Measurements from ENCODE around the gene GNAI1. TPM values are rescaled to one million over a fixed set of nuclear protein-coding genes. Genes with fewer than 3 reads are reported as not detected.

GNAI1 gene
- total RNA-seq, 2 experiments from 2014 or later = 1.1 TPM; not detected in 1

DNA sequence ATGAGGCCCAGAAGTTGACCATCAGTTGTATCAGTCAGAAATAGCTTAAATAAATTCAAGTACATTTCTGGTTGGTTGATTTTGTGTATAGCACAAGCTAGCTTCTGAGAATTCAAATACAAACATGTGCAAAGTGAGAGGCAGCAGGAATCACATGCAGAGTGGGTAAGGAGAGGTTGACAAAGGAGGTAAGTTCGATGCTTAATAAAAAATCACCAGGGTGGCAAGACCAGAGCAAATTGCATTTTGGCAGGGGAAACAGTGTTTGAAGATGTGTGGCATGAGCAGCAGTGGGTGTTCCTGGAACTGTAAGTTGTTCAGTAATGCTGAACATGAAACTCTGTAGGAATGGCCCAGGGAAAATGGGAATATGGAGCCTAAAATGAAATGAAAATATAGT lies 52.6 kb downstream of the GNAI1 start:
- H3K27ac Mint-ChIP-seq = no peak overlapping the region
- no peaks in the 10 kb centered on the region for H3K4me1 Mint-ChIP-seq
- peaks cover 16% of the 10 kb centered on the region for H3K9me3 Mint-ChIP-seq (ENCODE audit: low read depth)
- no peak overlapping the region for H3K4me3 Mint-ChIP-seq
- no peak for DNase-seq
- CTCF ChIA-PET = no interaction called here
- H3K27me3 Mint-ChIP-seq = no peaks in the 10 kb centered on the region
- ATAC-seq = no peak
- H3K36me3 Mint-ChIP-seq = no peaks in the 10 kb centered on the region

DNA sequence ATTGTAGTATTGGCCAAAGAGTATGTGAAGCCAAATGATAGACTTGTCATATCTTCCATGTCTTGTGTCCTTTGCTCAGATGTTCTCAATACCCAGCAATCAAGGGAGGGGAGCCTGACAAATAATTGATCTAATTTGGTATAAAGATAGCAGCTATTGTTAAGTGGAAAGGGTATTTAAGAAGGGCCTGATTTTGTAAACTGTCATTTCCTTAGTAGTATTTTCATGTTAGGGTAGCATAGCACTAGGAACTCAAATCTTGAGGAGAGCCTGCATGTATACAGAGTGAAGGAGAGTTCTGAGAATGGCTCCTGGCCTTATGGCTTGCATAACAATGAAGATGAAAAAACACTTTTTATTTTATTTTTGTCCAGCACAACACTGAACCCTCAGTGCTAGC lies 53.1 kb downstream of the GNAI1 start:
- no peak overlapping the region for H3K4me3 Mint-ChIP-seq
- H3K27ac Mint-ChIP-seq = no peak overlapping the region
- peaks cover 16% of the 10 kb centered on the region for H3K9me3 Mint-ChIP-seq (ENCODE audit: low read depth)
- no peaks in the 10 kb centered on the region for H3K36me3 Mint-ChIP-seq
- CTCF ChIA-PET = no interaction called here
- no peak for DNase-seq
- H3K27me3 Mint-ChIP-seq = no peaks in the 10 kb centered on the region
- ATAC-seq = no peak
- no peaks in the 10 kb centered on the region for H3K4me1 Mint-ChIP-seq

DNA sequence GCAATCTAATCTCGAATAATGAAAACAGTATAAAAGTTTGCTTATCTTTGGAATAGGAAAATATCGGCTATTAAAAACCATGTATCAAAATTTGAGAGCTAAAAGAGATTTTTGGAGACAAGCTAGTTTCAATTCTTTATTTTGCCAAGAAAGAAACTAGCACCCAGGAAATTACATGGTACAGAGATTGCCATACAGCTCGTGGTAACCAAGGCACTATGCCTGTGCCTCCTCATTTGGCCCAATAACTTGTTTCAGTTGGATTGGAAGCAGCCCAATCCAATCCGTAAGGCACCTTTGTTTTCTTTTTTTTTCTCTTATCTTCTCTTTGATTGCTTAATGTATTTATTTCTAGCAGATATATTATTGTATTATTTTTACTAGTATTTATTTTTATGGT lies 55.0 kb downstream of the GNAI1 start:
- Mint-ChIP-seq H3K9me3 (ENCODE audit: low read depth) (peaks cover 12% of the 10 kb centered on the region), H3K4me1 (no peaks in the 10 kb centered on the region), H3K36me3 (no peaks in the 10 kb centered on the region), H3K27ac (no peak overlapping the region), H3K27me3 (no peaks in the 10 kb centered on the region), H3K4me3 (no peak overlapping the region)
- ATAC-seq (no peak), DNase-seq (no peak)
- CTCF ChIA-PET = no interaction called here

DNA sequence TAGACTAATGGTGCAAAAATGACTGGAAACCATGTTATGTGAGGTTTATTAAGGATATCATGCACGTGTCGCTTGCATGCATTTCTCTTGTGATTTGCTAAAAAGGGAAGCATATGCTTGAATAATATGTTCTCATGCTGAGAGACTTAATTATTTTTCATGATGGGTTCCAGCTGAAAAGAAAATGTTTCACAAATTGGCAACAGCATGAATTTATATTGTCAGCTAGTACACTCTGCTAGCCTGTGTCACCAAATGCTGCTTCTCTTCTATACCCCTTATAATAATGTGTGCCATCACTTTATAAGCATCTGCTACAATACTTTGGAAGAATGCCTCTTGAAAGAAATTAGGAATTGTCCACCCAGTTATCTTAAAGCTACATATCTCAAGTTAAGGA lies 63.0 kb downstream of the GNAI1 start:
- peaks cover 3% of the 10 kb centered on the region for H3K9me3 Mint-ChIP-seq (ENCODE audit: low read depth)
- no peaks in the 10 kb centered on the region for H3K27me3 Mint-ChIP-seq
- H3K36me3 Mint-ChIP-seq = no peaks in the 10 kb centered on the region
- no peaks in the 10 kb centered on the region for H3K4me1 Mint-ChIP-seq
- CTCF ChIA-PET = no interaction called here
- no peak overlapping the region for H3K27ac Mint-ChIP-seq
- ATAC-seq = no peak
- DNase-seq = no peak
- no peak overlapping the region for H3K4me3 Mint-ChIP-seq

DNA sequence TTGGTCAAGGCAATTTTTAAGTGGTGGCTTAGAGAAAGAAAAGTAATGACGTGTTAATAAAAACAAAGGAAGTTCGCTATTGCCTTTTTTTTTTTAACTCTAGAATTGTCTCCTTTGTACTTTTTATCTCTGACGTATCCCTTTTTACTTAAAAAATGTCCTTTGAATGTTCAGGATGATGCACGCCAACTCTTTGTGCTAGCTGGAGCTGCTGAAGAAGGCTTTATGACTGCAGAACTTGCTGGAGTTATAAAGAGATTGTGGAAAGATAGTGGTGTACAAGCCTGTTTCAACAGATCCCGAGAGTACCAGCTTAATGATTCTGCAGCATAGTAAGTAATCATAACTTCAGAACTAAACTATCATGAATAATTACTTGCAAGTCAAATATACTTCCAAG lies 64.4 kb downstream of the GNAI1 start:
- Mint-ChIP-seq H3K9me3 (ENCODE audit: low read depth) (peaks cover 7% of the 10 kb centered on the region), H3K36me3 (no peaks in the 10 kb centered on the region), H3K27me3 (no peaks in the 10 kb centered on the region), H3K27ac (no peak overlapping the region), H3K4me3 (no peak overlapping the region), H3K4me1 (no peaks in the 10 kb centered on the region)
- CTCF ChIA-PET = interaction anchor here (0.9 kb wide), 1 partner anchor 37 kb away, joined by 3 read pairs; no protein-coding TSS in a partner anchor
- ATAC-seq (no peak), DNase-seq (no peak)

DNA sequence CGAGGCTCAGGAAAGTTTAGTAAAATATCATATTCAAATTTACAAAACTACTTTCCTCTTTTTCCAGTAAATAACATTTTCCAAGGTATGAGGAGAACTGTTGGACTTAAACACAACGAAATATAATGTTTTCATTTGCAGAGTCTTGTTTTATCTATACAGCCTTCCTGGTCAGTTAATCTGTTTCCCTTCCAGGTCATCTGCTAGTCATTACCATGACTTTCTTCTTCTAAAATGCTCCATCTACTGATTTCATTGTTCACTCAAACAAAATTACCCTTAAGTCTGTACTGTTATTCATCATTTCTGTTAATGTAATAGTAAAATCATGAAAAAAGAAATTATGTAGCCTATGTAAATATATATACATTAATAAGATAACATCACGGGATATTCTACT lies 69.8 kb downstream of the GNAI1 start:
- no peaks in the 10 kb centered on the region for H3K4me1 Mint-ChIP-seq
- DNase-seq (no peak), ATAC-seq (no peak)
- no peaks in the 10 kb centered on the region for H3K27me3 Mint-ChIP-seq
- CTCF ChIA-PET = no interaction called here
- no peak overlapping the region for H3K27ac Mint-ChIP-seq
- H3K9me3 Mint-ChIP-seq (ENCODE audit: low read depth) = peaks cover 3% of the 10 kb centered on the region
- H3K4me3 Mint-ChIP-seq = no peak overlapping the region
- no peaks in the 10 kb centered on the region for H3K36me3 Mint-ChIP-seq

DNA sequence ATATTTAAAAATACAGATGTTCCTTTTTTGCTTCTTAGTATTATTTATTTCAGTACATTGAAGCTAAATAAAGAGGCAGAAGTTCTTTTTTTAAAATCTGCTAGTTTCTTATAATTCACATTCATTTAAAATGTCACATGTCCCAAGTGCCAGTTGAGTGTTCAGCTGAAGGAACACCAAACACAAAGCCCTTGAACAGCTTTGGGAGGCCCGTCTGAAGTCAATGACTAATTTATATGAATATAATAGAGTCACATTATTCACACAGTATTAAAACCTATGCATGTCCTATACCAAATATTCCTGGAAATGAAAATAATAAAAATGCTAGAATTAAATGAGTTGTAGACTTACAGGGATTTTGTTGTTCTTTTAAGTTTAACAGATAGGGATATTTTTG lies 70.3 kb downstream of the GNAI1 start:
- CTCF ChIA-PET = no interaction called here
- H3K27me3 Mint-ChIP-seq = no peaks in the 10 kb centered on the region
- no peak for ATAC-seq

DNA sequence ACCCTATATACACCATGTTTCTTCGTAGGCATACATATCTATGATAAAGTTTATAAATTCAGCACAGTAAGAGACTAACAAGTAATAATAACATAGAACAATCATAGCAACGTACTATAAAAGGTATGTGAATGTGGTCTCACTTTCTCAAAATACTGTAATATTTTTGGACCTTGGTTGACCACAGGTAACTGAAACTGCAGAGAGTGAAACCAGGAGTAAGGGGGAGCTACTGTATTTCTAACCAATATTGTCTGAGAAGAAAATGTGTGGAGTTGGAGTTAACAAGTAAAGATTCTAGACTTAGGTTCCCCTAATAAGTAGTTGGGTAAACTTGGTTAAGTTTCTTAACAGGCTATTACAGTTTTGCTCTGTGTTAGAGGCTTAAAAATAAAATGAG lies 72.1 kb downstream of the GNAI1 start:
- ATAC-seq = no peak
- CTCF ChIA-PET = no interaction called here
- Mint-ChIP-seq H3K27me3 (no peaks in the 10 kb centered on the region), H3K9me3 (ENCODE audit: low read depth) (peaks cover 3% of the 10 kb centered on the region), H3K4me1 (no peaks in the 10 kb centered on the region), H3K4me3 (no peak overlapping the region), H3K27ac (no peak overlapping the region), H3K36me3 (no peaks in the 10 kb centered on the region)
- DNase-seq = no peak

More for the DNA sequence above, 70.3 kb downstream of the GNAI1 start:
- Mint-ChIP-seq H3K36me3 (no peaks in the 10 kb centered on the region), H3K4me1 (no peaks in the 10 kb centered on the region), H3K9me3 (ENCODE audit: low read depth) (peaks cover 3% of the 10 kb centered on the region), H3K4me3 (no peak overlapping the region), H3K27ac (no peak overlapping the region)
- DNase-seq = no peak

DNA sequence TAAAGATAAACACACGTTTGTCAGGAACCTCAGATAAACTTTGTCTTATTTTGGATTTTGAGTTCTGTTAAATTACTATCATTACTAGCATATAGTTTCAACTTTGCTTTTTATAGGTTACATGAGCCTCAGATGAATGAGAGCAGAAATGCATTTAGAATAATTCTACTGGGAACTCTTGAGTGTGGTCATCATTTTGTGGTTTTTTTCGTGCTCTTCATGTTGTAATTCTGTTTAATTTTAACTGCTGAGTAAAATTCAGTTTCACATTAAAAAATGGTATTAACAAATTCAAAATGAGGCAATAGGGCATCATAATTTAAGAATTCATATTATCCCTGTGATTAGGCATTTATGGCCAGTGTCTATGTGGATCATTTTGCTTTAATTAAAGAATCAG lies 72.9 kb downstream of the GNAI1 start:
- no peaks in the 10 kb centered on the region for H3K27me3 Mint-ChIP-seq
- no peak for DNase-seq
- H3K36me3 Mint-ChIP-seq = no peaks in the 10 kb centered on the region
- H3K27ac Mint-ChIP-seq = no peak overlapping the region
- no peaks in the 10 kb centered on the region for H3K4me1 Mint-ChIP-seq
- H3K9me3 Mint-ChIP-seq (ENCODE audit: low read depth) = peaks cover 3% of the 10 kb centered on the region
- ATAC-seq = no peak
- CTCF ChIA-PET = no interaction called here
- no peak overlapping the region for H3K4me3 Mint-ChIP-seq

DNA sequence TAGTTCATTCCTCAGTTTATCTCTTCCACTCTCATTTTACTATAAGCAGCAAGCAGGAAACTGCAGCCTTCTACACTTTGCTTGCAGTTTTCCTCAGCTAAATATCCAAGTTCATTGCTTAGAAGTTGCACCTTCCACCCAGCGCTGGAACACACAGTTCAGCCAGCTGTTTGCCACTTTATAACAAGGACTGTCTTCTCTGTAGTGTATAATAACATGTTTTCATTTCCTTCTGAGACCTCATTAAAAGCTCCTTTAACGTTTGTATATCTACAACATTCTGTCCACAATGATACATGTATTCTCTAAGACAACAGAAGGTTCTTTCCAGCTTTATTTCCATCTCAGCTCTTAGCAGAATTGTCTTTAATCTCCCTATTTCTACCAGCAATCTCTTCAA lies 74.1 kb downstream of the GNAI1 start:
- Mint-ChIP-seq H3K36me3 (no peaks in the 10 kb centered on the region), H3K27ac (no peak overlapping the region), H3K27me3 (no peaks in the 10 kb centered on the region), H3K9me3 (ENCODE audit: low read depth) (no peaks in the 10 kb centered on the region), H3K4me1 (no peaks in the 10 kb centered on the region), H3K4me3 (no peak overlapping the region)
- DNase-seq = no peak
- CTCF ChIA-PET = no interaction called here
- ATAC-seq = no peak

DNA sequence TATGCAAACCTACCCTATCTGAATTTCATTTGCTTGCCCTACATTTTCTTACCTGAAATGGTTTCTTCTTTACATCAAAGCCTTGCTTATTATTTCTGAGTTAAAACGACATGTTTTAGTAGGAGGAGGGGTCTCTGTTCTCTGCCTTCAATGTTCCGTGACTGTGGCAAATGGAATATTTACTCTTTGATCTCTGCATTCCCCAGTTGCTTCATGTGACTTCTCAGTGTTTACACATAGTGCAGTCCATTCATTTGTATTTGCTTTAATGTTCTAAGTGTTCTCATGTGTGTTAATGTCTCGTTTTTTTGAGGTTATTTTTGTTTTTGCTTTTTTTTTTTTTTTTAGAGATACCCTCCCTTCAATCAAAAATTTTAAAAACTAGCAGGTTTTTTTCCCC lies 75.8 kb downstream of the GNAI1 start:
- H3K4me3 Mint-ChIP-seq = no peak overlapping the region
- ATAC-seq = no peak

DNA sequence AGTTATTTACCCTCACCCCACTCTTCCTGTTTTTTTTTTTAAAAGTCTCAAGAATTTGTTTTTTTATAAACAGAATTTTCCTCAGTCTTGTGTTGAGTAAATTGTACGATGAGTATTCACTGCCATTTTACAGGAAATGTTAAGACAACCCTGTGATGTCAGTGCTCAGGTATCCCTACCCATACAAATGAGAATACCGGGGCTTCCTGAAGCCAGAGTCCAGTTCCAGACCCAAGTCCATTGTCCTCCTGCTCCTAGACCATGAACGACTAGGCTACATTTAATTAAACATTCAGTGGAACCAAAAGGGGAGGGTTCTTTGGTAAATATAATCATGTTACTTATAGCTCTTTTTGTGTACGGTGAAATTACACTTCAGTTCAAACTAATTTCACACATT lies 79.2 kb downstream of the GNAI1 start:
- no peak for DNase-seq
- no peaks in the 10 kb centered on the region for H3K9me3 Mint-ChIP-seq (ENCODE audit: low read depth)
- H3K4me3 Mint-ChIP-seq = no peak overlapping the region
- CTCF ChIA-PET = no interaction called here
- H3K27ac Mint-ChIP-seq = no peak overlapping the region
- H3K4me1 Mint-ChIP-seq = no peaks in the 10 kb centered on the region
- H3K36me3 Mint-ChIP-seq = no peaks in the 10 kb centered on the region
- no peaks in the 10 kb centered on the region for H3K27me3 Mint-ChIP-seq
- no peak for ATAC-seq

More for the DNA sequence above, 75.8 kb downstream of the GNAI1 start:
- H3K9me3 Mint-ChIP-seq (ENCODE audit: low read depth) = no peaks in the 10 kb centered on the region
- CTCF ChIA-PET = no interaction called here
- H3K36me3 Mint-ChIP-seq = no peaks in the 10 kb centered on the region
- no peaks in the 10 kb centered on the region for H3K4me1 Mint-ChIP-seq
- DNase-seq = no peak
- no peak overlapping the region for H3K27ac Mint-ChIP-seq
- H3K27me3 Mint-ChIP-seq = no peaks in the 10 kb centered on the region

DNA sequence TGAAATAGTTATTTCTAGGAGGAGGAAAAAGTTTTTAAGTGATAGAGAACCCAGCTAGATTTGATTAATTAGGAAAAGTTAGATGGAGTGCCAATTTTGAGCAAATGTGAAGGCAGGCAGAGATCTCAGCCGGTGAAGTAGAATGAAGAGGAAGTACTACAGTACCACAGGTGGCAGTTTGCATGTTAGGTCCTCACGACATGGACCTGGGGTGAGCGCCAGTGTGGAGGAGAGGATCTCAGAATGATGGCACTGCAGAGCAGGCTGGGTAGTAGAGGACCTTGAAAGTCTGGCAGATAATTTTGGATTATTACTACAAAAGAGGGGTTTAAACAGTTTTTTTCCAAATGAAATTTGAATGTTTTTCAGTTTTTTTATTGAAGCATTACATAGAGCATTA lies 81.1 kb downstream of the GNAI1 start:
- Mint-ChIP-seq H3K9me3 (ENCODE audit: low read depth) (no peaks in the 10 kb centered on the region), H3K4me1 (no peaks in the 10 kb centered on the region), H3K27me3 (no peaks in the 10 kb centered on the region), H3K36me3 (no peaks in the 10 kb centered on the region), H3K27ac (no peak overlapping the region), H3K4me3 (no peak overlapping the region)
- ATAC-seq (no peak), DNase-seq (no peak)
- CTCF ChIA-PET = no interaction called here

DNA sequence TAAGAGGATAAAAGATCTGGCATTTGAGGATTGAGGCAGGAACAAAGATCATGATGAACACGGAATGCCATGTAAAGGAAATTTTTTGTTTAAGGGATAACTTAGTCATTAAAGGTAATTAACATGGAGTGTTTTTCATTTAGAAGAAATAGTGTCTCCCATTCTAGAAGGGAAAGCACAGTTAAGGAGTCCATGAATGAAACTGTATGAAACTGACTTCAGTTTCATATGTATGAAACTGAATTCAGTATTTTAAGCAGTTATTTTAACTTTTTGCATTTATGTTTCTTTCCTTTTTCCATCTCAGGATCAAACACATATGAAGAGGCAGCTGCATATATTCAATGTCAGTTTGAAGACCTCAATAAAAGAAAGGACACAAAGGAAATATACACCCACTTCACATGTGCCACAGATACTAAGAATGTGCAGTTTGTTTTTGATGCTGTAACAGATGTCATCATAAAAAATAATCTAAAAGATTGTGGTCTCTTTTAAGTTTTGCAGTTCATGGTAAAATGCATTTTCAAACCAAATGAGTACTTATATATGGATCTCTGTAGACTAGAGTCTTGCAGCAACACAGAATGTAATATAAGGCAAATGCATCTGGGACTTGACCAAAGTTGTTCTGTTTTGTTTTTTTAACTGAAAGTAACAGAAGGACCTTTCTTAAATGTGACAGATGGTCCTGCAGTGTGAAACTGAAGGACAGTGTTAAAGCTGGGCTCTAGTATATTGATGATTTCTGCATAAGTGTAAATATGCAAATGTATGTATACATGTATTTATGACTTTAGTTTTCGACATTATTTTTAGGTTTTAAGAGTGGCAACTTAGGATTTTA lies 82.6 kb downstream of the GNAI1 start:
- Mint-ChIP-seq H3K27me3 (no peaks in the 10 kb centered on the region), H3K4me3 (no peak overlapping the region), H3K4me1 (no peaks in the 10 kb centered on the region), H3K27ac (no peak overlapping the region), H3K9me3 (ENCODE audit: low read depth) (no peaks in the 10 kb centered on the region), H3K36me3 (no peaks in the 10 kb centered on the region)
- CTCF ChIA-PET = no interaction called here
- DNase-seq (no peak), ATAC-seq (no peak)

DNA sequence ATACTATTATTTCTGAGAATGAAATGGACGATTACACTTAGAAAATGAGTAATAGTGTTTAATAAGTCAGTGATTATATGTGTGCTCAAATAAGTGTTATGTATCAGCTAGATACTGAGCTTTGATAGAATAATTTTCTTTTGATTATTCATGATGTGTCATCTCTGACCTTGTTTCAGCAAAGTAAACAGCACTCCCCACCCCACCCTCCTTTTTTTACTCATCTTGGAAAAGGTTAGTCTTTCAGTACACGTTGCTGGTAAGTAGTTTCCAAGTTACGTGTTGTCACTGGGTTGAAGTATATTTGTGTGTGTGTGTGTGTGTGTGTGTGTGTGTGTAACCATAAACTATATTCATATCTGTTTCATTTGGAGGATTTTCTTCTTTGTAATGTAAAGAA lies 84.1 kb downstream of the GNAI1 start:
- no peaks in the 10 kb centered on the region for H3K9me3 Mint-ChIP-seq (ENCODE audit: low read depth)
- ATAC-seq (no peak), DNase-seq (no peak)
- H3K4me3 Mint-ChIP-seq = no peak overlapping the region
- CTCF ChIA-PET = no interaction called here
- no peak overlapping the region for H3K27ac Mint-ChIP-seq
- no peaks in the 10 kb centered on the region for H3K4me1 Mint-ChIP-seq
- no peaks in the 10 kb centered on the region for H3K36me3 Mint-ChIP-seq
- no peaks in the 10 kb centered on the region for H3K27me3 Mint-ChIP-seq
